NCI-H748 (cell line): ENCODE measurements around the gene PLEKHG4B.
A peak's percentile ranks its signal among the peaks of the same experiment; 100 is the strongest.
"Not testable (repeated sequence)": the region's sequence is repeated elsewhere in the genome, so short reads cannot be mapped to it uniquely, and the experiment has no call there.

Source experiments
- DNase-seq: peaks from one replicate; lab custom pipeline; 2025; ENCODE audit not compliant: unreplicated experiment; lab: John Stamatoyannopoulos, UW

PLEKHG4B gene

DNA sequence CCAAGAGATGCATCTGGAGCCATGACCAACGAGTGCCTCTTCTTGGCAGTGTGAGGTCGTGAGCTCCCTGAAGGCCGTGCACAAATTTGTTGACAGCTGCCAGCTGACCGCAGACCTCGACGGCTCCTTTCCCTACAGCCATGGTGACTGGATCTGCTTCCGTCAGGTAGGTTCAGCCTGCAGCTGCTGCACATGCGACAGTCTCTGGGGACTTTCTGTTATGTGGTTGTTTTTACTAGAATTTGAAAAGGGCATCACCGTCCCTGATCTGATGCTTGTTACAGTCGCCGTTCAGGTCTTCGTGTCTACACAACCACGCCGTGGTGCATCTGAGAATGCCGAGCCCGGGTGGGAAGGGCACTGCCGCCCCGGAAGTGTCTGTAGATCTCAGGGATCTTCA, 62.9 kb downstream of the PLEKHG4B start:
- no peak for DNase-seq

DNA sequence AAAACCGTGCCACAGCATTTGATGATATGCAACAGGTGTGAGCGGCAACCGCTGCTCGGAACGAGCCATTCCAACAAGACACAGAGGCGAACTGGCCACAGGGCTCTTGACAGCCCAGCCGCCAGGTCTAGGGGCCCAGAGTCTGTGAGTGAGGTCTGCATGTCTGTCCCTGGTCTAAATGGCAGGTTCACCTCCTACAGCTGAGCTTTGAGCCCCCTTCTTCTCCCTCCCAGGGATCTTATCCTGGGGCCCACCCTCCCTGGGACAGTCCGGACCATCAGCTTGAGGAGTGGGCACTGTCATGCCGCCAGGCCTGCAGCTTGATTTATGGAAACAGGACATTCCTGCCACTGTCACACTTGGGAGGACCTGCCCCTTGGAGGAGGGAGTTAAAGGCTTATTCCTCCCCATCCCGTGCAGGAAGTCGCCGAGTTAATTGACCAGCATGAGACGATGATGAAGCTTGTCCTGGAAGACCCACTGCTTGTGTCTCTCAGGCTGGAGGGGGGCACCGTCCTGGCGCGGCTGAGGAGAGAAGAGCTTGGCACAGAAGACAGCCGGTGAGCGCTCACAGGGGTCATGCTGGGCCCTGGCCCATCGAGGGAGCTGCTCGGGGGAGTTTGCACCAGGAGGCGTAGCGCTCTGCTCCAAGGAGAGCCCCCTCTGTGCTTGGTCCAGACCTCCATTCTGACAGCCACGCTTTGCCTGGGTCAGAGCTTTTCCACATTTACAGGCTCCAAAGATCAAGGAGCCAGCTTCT, 63.9 kb downstream of the PLEKHG4B start:
- DNase-seq, result no peak

GRCh38 chr5:156411-157072, 64.6 kb downstream of the PLEKHG4B start:
- no peak for DNase-seq

GRCh38 chr5:157126-157715, 65.3 kb downstream of the PLEKHG4B start:
- DNase-seq, result no peak

GRCh38 chr5:157801-158200, 65.8 kb downstream of the PLEKHG4B start:
- DNase-seq, result no peak

GRCh38 chr5:158807-159447, 67.0 kb downstream of the PLEKHG4B start:
- DNase-seq, result peak; percentile 60

- DNase-seq, result no peak
These were observed 67.6 kb downstream of the PLEKHG4B start for GRCh38 chr5:159448-160172.

- no peak for DNase-seq
These were observed 68.2 kb downstream of the PLEKHG4B start for GRCh38 chr5:160173-160510.

- no peak for DNase-seq
These were observed 69.2 kb downstream of the PLEKHG4B start for GRCh38 chr5:160921-161802.

- DNase-seq, result no peak
These were observed 69.8 kb downstream of the PLEKHG4B start for GRCh38 chr5:161803-162110.

DNA sequence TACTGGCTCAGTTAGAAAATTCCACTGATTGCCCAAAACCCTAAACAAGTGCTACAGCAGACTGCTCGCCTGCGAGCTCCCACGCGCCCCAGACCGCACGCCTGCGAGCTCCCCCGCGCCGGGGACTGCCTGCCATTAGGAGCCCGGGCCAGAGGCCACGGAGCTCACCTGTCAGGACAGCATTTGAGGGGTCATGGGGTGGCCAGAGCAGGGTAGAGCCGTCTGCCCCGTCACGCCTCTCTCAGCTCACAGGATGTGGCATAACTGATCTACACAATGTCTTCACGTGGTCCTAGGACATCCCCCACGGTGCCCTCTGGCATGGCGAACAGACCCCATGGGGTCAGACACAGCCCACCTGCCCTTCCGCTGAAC, 70.2 kb downstream of the PLEKHG4B start:
- no peak for DNase-seq

DNA sequence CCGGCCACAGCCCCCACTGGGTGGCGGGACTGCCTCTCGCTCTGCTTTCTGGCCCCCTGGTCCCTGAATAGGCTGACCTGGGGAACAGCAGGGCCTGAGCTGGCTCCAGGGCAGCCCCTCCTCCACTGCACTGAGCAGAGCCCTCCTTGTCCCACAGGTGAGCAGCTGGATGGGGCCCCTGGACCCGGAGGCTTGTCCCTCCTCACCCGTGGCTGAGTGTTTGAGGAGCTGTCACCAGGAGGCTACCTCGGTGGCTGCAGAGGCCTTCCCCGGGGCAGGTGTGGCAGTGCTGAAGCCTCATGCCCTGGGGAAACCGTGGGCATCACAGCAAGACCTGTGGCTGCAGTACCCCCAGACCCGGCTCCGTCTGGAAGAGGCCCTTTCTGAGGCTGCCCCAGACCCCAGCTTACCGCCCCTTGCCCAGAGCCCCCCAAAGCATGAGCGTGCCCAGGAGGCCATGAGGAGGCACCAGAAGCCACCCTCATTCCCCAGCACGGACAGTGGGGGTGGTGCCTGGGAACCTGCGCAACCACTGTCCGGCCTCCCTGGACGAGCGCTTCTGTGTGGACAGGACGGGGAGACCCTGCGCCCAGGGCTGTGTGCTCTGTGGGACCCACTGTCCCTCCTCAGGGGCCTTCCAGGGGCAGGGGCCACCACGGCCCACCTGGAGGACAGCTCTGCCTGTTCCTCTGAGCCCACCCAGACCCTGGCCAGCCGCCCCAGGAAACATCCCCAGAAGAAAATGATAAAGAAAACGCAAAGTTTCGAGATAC, 70.8 kb downstream of the PLEKHG4B start:
- DNase-seq, result no peak

- DNase-seq, result no peak
These were observed 71.3 kb downstream of the PLEKHG4B start for GRCh38 chr5:163338-163620.

GRCh38 chr5:163841-164240, 71.9 kb downstream of the PLEKHG4B start:
- no peak for DNase-seq

DNA sequence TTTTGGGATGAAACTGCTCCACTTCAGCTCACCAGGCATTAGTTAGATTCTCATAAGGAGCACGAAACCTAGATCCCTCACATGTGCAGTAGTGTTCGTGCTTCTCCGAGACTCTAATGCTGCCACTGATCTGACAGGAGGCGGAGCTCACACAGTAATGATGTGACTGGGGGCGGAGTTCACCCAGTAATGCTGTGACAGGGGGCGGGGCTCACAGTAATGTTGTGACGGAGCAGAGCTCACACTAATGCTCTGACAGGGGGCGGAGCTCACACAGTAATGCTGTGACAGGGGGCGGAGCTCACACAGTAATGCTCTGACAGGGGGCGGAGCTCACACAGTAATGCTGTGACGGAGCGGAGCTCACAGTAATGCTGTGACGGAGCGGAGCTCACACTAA, 72.3 kb downstream of the PLEKHG4B start:
- no peak for DNase-seq

- DNase-seq, result not testable (repeated sequence)
These were observed 72.8 kb downstream of the PLEKHG4B start for GRCh38 chr5:164783-165182.

GRCh38 chr5:166441-167372, 74.7 kb downstream of the PLEKHG4B start:
- DNase-seq, result no peak

DNA sequence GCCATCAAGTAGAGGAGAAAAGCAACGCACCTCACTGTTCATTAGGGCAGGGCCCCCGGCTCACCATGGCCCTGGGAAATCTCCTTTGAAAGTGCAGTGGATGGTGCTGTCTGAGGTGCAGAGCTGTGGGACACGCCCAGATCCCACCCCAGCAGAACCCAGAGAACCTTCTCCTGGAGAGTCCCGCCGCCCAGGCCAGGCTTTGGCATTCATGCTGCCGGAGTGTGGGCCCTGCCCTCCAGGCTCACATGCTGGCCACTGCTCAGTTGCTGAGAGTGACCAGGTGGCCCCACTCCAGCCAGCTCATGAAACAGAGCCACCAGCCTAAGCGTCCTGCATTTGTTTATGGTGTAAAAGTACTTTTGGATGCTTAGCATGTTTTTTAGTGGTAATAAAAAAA, 75.5 kb downstream of the PLEKHG4B start:
- no peak for DNase-seq
